ENCODE data around the gene GRIN2A.

Gene GRIN2A

DNA sequence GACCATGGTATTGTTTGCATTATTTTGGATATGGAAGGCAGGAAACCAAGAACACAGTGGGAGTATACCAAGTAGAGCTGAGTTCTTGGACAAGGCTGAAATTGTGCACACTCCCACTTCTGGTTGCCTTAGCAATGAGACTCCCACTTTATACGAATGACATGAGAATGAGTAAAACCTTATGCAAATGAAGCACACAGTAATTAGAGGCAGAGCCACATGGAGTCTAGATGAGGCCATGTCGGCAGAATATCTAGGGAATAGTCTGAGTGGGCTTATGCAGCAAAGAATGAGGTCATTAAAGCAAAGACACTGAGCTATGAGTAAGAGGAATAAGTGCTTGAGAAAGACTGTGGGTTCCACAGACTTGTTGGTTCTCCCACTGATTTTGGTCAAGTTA lies 178.7 kb downstream of the GRIN2A start:
- no peaks in the 10 kb centered on the region; the same call in 1 of the 2 replicates for H3K27me3 ChIP-seq (replicated peaks; ENCODE audit: control insufficient read depth, insufficient read depth, low read length)
- DNase-seq (ENCODE audit: extremely low read depth, insufficient read length) = no peak
- H3K36me3 ChIP-seq (ENCODE audit: control insufficient read depth, insufficient read depth, low read length) = no peaks in the 10 kb centered on the region
- TF ChIP-seq, protein P1, sequence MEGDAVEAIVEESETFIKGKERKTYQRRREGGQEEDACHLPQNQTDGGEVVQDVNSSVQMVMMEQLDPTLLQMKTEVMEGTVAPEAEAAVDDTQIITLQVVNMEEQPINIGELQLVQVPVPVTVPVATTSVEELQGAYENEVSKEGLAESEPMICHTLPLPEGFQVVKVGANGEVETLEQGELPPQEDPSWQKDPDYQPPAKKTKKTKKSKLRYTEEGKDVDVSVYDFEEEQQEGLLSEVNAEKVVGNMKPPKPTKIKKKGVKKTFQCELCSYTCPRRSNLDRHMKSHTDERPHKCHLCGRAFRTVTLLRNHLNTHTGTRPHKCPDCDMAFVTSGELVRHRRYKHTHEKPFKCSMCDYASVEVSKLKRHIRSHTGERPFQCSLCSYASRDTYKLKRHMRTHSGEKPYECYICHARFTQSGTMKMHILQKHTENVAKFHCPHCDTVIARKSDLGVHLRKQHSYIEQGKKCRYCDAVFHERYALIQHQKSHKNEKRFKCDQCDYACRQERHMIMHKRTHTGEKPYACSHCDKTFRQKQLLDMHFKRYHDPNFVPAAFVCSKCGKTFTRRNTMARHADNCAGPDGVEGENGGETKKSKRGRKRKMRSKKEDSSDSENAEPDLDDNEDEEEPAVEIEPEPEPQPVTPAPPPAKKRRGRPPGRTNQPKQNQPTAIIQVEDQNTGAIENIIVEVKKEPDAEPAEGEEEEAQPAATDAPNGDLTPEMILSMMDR (IDR thresholded peaks at IDR 0.05; ENCODE audit: insufficient read depth, low read length, poor library complexity, severe bottlenecking) = no peak
- H3K4me3 ChIP-seq (replicated peaks; ENCODE audit: low read depth, low read length) = no peak overlapping the region

DNA sequence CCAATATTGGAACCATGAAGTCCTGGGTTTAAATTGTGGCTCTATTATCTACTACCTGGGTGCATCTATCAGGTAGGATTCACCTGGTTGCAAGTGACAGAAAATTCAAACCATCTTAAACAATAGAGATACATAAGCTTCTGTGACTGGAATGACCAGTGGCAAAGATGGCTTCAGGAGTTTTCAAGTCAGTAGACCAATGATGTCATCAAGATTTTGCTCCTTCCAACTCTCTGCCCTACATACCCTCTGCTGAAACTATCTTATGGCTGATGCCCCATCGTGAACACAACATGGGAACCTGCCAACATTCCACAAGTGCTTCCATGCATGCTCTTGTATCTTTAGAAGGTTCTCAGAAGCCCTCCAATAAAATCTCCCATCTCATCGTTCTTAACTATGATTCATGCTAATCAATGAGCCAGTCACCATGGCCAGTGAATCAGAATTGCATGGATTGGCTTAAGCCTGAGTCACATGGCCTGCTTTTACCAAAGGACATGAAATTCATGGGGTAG lies 180.9 kb downstream of the GRIN2A start:
- no peak for DNase-seq (ENCODE audit: extremely low read depth, insufficient read length)
- TF ChIP-seq, protein P1 (IDR thresholded peaks at IDR 0.05; ENCODE audit: insufficient read depth, low read length, poor library complexity, severe bottlenecking) = no peak
- H3K4me3 ChIP-seq (replicated peaks; ENCODE audit: low read depth, low read length) = no peak overlapping the region
- H3K36me3 ChIP-seq (ENCODE audit: control insufficient read depth, insufficient read depth, low read length) = no peaks in the 10 kb centered on the region
- no peaks in the 10 kb centered on the region; the same call in 1 of the 2 replicates for H3K27me3 ChIP-seq (replicated peaks; ENCODE audit: control insufficient read depth, insufficient read depth, low read length)

DNA sequence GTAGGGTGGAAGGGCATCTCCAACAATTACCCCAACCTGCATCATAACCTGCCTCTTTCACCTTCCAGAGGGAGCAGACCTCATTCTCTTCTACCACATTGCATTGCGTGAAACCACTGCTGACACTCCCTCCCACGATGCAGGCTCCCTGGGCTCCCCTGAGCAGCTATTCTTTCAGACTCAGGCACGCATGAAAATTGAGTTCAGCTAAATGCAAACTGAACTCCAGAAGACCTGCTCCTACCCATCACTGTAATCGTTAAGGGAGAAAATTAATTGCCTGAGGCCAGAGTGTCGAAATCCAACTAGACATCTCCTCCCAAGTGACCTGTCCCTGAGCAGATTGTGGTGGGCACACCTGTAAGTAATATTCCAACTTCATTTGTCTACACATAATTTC lies 186.0 kb downstream of the GRIN2A start:
- H3K27me3 ChIP-seq (replicated peaks; ENCODE audit: control insufficient read depth, insufficient read depth, low read length) = no peaks in the 10 kb centered on the region
- TF ChIP-seq, protein P1 (IDR thresholded peaks at IDR 0.05; ENCODE audit: insufficient read depth, low read length, poor library complexity, severe bottlenecking) = no peak

DNA sequence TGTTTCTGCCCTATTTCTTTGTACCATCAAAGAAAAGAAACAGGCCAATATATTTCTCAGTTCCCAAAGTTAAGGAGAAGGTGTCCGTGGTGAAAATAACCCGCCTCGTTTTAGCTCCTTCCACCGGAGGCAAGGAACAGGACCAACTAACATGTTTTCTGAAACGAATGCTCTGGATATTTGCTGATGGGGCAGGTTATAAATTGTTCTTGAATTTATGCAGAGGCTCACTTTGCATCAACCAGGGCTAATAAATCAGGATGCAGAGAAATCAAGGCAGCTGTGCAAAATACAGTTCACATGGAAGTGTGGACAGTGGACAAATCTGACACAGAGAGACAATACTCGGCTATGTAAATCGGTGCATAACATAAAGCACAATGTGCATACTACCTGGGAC lies 189.8 kb downstream of the GRIN2A start:
- H3K36me3 ChIP-seq (ENCODE audit: control insufficient read depth, insufficient read depth, low read length) = no peaks in the 10 kb centered on the region
- no peaks in the 10 kb centered on the region for H3K27me3 ChIP-seq (replicated peaks; ENCODE audit: control insufficient read depth, insufficient read depth, low read length)
- TF ChIP-seq, protein P1 (IDR thresholded peaks at IDR 0.05; ENCODE audit: insufficient read depth, low read length, poor library complexity, severe bottlenecking) = no peak
- no peak overlapping the region for H3K4me3 ChIP-seq (replicated peaks; ENCODE audit: low read depth, low read length)
- DNase-seq (ENCODE audit: extremely low read depth, insufficient read length) = no peak

More for the DNA sequence above, 186.0 kb downstream of the GRIN2A start:
- no peak for DNase-seq (ENCODE audit: extremely low read depth, insufficient read length)
- H3K4me3 ChIP-seq (replicated peaks; ENCODE audit: low read depth, low read length) = no peak overlapping the region
- no peaks in the 10 kb centered on the region for H3K36me3 ChIP-seq (ENCODE audit: control insufficient read depth, insufficient read depth, low read length)

DNA sequence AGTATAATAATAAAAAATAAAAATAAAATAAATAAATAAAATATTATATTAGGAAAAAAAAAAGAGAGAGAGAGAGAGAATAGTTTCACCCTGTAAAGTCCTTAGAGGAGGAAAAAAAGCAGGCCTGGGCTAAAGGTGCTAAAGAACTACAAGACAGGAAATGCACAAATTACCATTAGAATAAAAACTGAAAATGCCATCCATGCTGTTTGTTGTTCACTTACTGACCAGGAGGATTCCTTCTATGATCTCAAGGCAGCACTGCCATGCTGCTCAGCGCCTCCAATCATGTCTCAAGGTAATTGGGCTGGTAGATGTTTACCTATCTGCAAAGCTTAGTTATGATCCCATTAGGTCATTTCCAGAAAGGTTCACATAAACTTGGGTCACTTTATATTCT lies 201.2 kb downstream of the GRIN2A start:
- H3K36me3 ChIP-seq (ENCODE audit: control insufficient read depth, insufficient read depth, low read length) = no peaks in the 10 kb centered on the region
- H3K4me3 ChIP-seq (replicated peaks; ENCODE audit: low read depth, low read length) = no peak overlapping the region
- H3K27me3 ChIP-seq (replicated peaks; ENCODE audit: control insufficient read depth, insufficient read depth, low read length) = no peaks in the 10 kb centered on the region
- TF ChIP-seq, protein P1 (IDR thresholded peaks at IDR 0.05; ENCODE audit: insufficient read depth, low read length, poor library complexity, severe bottlenecking) = no peak
- DNase-seq (ENCODE audit: extremely low read depth, insufficient read length) = no peak
